ENCODE results near the gene MITF.
"Not testable (repeated sequence)": the region's sequence is repeated elsewhere in the genome, so short reads cannot be mapped to it uniquely, and the experiment has no call there.

The MITF gene

DNA sequence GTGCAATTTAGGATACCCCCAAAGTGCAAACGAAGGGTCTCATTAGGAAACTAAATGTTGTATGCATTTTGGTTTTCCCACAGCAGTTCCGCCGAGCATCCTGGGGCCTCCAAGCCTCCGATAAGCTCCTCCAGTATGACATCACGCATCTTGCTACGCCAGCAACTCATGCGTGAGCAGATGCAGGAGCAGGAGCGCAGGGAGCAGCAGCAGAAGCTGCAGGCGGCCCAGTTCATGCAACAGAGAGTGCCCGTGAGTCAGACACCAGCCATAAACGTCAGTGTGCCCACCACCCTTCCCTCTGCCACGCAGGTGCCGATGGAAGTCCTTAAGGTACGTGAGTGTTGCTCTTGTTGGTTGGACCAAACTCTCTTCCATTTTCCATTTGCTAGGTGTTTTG is 139.8 kb downstream of the MITF start:
- DNase-seq = no peak

DNA sequence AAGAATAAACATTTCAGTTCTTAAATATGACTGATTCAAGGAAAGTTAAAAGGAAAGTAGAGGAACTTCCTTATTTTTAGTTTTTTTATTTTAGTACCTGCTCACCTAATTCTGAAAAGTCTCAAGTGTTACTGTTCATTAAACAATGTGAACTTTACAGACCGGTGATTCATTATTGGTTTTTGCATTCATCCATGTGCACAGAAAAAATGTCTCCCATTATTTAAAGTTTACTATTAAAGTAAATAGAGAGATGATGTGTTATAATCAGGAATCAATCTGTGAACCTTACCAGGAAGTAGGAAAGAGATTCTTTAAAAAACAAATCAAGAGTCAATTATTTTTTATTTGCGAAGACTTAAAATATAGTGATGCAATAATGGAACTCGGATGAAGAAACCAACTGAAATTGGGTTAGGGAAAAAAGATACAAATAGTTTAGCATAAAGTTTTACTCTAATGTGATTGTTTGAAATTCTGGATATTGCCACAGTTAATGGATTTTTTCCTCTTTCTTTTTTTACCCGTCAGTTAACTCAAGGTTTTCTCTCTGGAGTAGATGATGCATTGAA is 140.9 kb downstream of the MITF start:
- DNase-seq = no peak

DNA sequence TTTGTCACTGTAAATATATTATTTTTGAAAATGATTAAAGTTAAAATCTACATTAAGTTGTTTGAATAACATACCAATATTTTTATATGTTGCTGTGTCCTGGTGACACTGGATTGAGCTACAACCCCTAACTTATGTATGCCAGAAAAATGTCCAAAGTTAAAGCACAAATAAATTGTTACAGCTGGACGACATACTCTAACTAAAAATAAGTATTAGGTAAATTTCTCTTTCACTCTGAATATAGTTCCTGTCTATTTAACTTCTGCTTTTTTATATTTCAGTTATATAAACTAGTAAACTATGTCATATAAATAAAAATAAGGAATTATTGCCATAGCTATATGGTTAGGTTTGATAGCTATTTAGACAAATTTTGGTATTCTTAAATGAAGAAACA is 141.8 kb downstream of the MITF start:
- DNase-seq = no peak

GRCh38 chr3:69881756-69882428 is 142.6 kb downstream of the MITF start:
- DNase-seq = no peak

- DNase-seq = no peak
Measured at GRCh38 chr3:69882560-69882959, 143.3 kb downstream of the MITF start.

GRCh38 chr3:69888040-69888942 is 149.0 kb downstream of the MITF start:
- DNase-seq = no peak

DNA sequence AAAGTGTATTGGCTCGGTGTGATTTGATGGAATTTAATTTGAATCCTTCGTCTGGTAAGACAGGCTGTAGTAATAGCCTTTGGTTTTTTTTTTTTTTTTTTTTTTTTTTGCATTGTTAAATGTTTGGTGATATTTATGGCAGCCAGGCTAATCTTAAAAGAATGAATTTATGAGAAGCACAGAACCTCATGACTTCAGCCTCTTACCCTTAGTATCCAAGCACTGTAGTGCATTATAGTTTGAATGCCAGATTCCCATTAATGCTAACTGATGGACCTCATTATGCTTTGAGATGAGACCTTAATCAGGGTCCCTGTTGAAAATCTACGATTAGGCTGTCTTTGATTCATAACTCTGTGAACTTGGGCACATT is 149.7 kb downstream of the MITF start:
- no peak for DNase-seq

- DNase-seq = no peak
Measured at GRCh38 chr3:69890084-69890483, 150.8 kb downstream of the MITF start.

- no peak for DNase-seq
Measured at GRCh38 chr3:69890691-69891090, 151.4 kb downstream of the MITF start.

DNA sequence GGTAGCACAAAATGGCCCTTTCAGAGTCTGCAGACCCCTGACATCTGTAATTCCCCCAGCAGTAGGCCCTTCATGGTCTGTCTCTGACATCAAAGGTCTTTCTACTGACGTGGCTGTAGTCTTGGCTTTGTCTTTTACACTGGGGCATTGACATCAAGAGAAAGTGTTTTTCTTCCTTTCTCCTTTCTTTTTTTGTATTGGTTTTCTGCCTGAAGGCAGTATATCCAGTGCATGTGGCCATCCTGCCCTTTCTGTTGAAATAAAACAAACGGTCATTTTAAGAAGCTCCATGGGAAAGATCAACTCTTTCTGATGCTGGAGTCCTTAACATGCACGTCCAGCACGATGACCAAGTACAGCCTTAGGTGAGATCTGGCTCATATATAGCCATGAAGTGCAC is 153.4 kb downstream of the MITF start:
- no peak for DNase-seq

- no peak for DNase-seq
Measured at GRCh38 chr3:69893274-69893673, 154.0 kb downstream of the MITF start.

- no peak for DNase-seq
Measured at GRCh38 chr3:69896095-69896494, 156.8 kb downstream of the MITF start.

GRCh38 chr3:69900331-69900730 is 161.1 kb downstream of the MITF start:
- DNase-seq = no peak

DNA sequence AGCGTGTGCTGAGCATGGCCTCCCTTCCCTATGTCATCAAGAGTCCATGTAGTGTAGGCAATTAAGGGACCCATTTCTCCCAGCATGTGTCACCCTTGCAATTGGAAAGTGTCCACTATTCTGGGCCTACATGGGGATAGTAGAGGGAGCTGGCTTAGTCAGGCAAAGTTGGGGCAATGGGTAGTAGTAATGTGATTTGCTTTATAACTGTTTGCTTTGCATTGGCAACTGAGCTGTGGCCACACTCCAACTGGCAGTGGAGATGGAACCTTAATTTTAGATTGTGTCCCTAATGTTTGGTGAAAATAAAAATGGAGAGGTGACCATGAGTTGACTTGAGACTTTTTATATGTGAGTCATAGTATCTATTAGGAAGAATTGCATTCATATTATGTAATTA is 162.5 kb downstream of the MITF start:
- no peak for DNase-seq

- DNase-seq = no peak
Measured at GRCh38 chr3:69902386-69902785, 163.1 kb downstream of the MITF start.

GRCh38 chr3:69906351-69906966 is 167.2 kb downstream of the MITF start:
- DNase-seq = no peak

DNA sequence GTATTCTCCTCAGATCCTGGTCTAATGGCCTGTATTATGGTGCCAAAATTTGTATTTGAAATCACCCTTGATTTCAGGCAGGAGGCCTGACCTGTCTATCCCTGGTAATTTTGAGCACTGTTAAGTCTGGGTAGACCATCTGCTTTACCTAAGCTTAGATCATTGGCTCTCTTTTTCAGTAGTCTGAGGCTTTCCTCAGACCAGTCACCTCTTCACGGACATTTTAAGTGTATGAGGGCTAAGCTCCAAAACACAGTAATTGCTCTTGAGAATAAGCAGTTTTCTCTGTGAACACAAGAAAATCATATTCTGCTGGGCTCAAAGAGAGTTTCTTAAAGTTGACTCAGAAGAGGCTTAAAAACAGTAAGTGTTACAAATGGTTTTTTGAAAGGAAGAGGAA is 168.3 kb downstream of the MITF start:
- no peak for DNase-seq

- DNase-seq = not testable (repeated sequence)
Measured at GRCh38 chr3:69909859-69910258, 170.6 kb downstream of the MITF start.

DNA sequence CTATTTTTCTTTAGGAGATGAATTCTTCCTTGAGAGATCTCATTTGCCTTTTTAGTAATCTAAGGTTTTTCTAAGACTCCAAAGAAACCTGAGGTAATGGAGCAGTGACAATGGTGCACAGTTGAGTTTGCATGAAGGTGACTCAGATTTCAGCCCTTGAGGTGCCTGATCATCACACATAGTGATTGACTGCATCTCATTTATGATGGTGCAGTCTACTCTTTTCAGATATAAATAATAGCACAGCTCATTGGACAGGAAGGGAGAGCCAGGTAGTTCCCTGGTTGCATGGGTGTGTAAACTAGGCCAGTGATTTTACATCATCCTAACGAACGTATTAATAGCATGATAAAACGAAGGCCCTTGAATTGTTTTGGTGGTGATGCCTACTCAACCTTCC is 174.2 kb downstream of the MITF start:
- no peak for DNase-seq

DNA sequence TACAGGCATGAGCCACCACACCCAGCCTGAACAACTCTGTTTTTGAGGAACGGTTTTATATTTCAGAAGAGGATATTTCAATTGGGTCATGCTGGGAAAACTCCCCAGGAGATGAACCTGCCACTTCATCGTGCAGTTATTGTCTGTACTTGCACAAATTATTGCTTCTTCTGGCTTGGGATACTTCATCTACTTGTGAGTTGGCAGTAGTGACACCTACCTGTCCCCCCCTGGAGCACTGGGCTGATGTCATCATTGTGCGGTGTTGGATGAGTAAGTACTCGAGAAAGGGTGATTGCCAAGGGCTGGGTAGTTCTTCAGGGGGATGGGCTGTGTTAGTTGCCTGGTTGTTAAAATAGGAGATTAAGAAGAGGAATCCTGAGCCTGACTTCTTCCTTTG is 175.1 kb downstream of the MITF start:
- DNase-seq = no peak

DNA sequence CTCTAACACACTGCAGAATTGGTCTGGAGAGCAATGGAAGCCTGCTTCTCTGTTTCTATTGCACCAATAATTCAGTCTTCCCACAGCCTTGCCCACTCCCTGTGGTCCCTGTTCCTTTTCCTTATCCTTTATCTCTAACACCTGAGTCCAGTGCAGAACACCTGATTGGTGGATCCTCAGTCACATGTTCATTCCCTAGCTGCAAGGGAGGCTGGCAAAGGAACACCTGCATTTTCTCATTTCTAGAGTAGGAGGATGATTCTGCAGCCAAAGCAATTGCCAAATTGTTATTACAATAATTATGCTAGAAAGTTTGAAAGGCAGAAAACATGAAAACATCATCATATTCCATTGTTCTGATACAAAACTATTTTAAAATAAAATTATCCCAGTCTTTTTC is 176.5 kb downstream of the MITF start:
- no peak for DNase-seq

DNA sequence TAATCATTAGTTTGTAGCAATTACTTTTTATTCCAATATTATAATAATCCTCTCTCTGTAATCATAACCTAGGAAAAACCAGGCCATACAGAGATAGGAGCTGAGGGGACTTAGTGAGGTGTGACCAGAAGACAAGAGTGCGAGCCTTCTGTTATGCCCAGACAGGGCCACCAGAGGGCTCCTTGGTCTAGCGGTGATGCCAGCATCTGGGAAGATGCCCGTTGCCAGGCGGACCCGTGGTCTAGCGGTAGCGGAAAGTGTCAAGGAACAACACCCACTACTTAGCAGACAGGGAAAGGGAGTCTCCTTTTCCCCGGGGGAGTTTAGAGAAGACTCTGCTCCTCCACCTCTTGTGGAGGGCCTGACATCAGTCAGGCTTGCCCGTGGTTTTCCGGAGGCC is 180.7 kb downstream of the MITF start:
- DNase-seq = not testable (repeated sequence)

DNA sequence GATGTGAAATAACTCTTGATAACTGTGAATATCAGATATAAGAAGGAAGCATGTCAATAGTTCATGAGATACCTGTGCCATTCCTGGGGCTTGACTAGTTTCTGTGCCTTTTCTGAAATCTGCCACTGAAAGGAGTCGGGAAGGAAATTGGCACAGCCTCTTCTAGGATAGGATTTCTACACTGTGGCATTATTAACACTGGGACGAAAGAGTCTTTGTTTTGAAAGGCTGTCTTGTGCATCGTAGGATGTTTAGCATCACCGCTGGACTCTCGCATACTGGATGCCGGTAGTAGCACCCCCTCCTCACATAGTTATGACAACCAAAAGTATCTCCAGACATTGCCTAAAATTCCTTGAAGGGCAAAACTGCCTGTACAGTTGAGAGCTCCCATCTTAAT is 182.4 kb downstream of the MITF start:
- no peak for DNase-seq

DNA sequence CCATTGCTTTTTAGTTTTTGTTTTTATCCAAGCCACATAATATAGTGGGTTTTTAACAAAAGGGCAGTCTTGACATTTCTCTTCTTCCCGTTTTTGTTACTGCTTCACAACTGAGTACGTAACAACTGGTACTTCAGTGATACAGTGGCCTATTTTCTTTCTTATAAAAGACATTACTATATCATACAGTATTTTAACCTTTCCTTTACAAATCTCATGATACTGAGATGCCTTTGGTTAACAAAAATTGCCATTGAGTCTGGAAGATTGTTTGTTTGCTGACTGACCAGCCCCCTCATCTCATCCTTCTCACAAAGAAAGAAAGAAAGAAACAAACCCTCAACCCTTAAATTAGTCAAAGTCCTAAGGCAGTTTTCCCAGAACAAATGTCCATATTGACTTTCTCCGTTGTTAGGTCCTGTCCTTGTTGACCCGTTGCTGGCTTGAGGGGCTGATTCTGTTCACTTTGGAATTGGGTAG is 183.3 kb downstream of the MITF start:
- no peak for DNase-seq

Measured in CD4-positive, alpha-beta T cell treated with Interleukin-4 for 4 hours (primary cell).